ENCODE measurements around the gene CAMK1D.

DNA sequence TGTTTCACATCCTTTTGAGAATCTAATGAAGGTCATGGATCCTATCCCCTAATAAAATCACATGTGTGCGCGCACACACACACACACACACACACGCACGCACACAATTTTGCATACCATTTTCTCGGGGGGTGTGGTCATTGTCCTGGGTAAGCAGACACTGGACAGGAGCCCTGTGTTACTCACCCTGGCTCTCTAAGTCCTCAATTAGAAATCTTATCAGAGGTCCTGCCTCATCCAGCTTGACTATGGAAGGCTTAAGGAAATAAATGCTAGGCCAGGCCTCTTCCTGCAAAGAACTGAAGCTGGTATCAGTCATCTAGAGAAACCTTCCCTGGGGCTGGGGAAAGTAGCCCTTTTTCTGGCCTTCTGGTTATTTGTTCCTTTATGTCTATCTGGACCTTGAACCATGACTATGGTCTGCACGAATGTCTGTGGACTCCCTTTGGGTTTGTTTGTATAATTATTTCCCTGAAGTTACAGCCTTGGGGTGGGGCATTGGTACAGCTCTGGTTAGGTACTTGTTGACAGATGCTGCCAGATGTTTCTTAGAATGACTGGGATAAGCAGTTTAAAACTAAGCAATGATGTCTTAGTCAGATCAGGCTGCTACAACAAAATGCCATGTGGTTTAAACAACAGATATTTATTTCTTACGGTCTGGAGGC is 443.7 kb downstream of the CAMK1D start:
- TF ChIP-seq, protein P1, sequence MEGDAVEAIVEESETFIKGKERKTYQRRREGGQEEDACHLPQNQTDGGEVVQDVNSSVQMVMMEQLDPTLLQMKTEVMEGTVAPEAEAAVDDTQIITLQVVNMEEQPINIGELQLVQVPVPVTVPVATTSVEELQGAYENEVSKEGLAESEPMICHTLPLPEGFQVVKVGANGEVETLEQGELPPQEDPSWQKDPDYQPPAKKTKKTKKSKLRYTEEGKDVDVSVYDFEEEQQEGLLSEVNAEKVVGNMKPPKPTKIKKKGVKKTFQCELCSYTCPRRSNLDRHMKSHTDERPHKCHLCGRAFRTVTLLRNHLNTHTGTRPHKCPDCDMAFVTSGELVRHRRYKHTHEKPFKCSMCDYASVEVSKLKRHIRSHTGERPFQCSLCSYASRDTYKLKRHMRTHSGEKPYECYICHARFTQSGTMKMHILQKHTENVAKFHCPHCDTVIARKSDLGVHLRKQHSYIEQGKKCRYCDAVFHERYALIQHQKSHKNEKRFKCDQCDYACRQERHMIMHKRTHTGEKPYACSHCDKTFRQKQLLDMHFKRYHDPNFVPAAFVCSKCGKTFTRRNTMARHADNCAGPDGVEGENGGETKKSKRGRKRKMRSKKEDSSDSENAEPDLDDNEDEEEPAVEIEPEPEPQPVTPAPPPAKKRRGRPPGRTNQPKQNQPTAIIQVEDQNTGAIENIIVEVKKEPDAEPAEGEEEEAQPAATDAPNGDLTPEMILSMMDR (conservative IDR thresholded peaks at IDR 0.05 in 1 of 2, IDR thresholded peaks at IDR 0.05 in 1 of 2; ENCODE audit: extremely low read depth in 1 of 2, insufficient read depth in 1 of 2, low read depth in 1 of 2, low read length in 2 of 2) = no peak
- no peak for TF ChIP-seq EZH2 (IDR thresholded peaks at IDR 0.05; ENCODE audit: borderline replicate concordance, low read length)
